ENCODE results near the gene NPDC1.

GRCh38 chr9:137009217-137009616, 36.8 kb downstream of the NPDC1 start:
- no peak for TF ChIP-seq CTCF (IDR thresholded peaks at IDR 0.05 in 4 of 5, conservative IDR thresholded peaks at IDR 0.05 in 1 of 5)
- no peak for TF ChIP-seq POLR2A (IDR thresholded peaks at IDR 0.05)
